Measurements from ENCODE around the gene DCPS.

DCPS gene

DNA sequence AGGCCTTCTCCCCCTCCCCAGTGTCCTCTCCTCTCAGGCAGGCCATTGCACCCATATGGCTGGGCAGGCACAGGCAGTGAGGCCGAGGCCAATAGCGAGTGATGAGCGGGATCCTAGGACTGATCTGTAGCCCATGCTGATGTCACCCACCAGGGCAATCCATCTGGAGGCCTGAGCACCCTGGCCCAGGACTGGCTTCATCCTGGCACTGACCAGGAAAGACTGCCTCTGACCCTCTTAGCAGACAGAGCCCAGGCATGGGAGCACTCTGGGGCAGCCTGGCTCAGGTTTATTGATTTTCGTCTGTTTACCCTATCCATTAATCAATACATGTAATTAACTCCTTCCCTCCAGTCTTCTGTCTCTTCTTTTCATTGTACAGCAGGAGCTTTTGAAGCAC lies 26.1 kb upstream of the DCPS start:
- TF ChIP-seq, protein P1, sequence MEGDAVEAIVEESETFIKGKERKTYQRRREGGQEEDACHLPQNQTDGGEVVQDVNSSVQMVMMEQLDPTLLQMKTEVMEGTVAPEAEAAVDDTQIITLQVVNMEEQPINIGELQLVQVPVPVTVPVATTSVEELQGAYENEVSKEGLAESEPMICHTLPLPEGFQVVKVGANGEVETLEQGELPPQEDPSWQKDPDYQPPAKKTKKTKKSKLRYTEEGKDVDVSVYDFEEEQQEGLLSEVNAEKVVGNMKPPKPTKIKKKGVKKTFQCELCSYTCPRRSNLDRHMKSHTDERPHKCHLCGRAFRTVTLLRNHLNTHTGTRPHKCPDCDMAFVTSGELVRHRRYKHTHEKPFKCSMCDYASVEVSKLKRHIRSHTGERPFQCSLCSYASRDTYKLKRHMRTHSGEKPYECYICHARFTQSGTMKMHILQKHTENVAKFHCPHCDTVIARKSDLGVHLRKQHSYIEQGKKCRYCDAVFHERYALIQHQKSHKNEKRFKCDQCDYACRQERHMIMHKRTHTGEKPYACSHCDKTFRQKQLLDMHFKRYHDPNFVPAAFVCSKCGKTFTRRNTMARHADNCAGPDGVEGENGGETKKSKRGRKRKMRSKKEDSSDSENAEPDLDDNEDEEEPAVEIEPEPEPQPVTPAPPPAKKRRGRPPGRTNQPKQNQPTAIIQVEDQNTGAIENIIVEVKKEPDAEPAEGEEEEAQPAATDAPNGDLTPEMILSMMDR (IDR thresholded peaks at IDR 0.05; ENCODE audit: extremely low read depth, insufficient read depth, missing control alignments), result no peak
- no peak for DNase-seq (ENCODE audit: low spot score)
- in situ Hi-C loops (cut with MboI; ENCODE audit: low pct_unique_long_range_greater_than_20kb, low sequenced_read_pairs, unreplicated experiment), result no loop called here

DNA sequence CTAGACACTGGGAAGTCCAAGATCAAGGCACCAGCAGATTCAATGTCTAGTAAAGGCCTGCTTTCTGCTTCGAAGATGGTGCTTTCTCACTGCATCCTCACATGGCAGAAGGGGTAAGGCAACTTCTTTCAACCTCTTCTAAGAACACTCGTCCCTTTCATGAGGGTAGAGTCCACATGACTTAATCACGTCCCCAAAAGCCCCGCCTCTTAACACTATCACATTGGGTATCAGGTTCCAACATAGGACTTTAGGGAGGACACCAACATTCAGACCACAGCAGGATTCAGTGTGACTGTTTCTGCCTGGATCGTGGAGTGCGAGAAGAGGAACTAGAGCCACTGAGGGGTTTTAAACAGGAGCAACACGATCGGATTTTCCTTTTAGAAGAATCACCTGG lies 24.7 kb upstream of the DCPS start:
- TF ChIP-seq, protein P1 (IDR thresholded peaks at IDR 0.05; ENCODE audit: extremely low read depth, insufficient read depth, missing control alignments), result no peak
- DNase-seq (ENCODE audit: low spot score), result no peak
- in situ Hi-C loops (cut with MboI; ENCODE audit: low pct_unique_long_range_greater_than_20kb, low sequenced_read_pairs, unreplicated experiment), result no loop called here

DNA sequence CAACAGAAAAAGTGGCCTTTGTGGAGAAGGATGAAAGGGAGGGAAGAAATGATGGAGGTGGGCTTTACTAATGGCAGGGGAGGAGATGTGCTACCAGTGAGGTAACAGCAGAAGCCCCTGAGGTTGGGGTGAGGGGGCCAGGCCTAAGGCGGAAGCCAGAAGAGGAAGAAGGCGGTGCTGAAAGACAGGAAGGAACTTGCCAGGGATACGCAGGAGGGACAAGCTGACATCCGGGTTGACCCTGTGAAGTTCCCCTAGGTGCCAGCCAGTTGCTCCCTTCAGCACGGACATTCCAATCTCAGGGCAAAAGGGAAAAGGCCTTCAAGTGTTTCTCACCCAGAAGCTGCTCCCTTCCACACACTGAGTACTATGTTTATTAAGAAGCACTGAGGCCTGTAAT lies 23.3 kb upstream of the DCPS start:
- TF ChIP-seq, protein P1 (IDR thresholded peaks at IDR 0.05; ENCODE audit: extremely low read depth, insufficient read depth, missing control alignments), result no peak
- in situ Hi-C loops (cut with MboI; ENCODE audit: low pct_unique_long_range_greater_than_20kb, low sequenced_read_pairs, unreplicated experiment), result no loop called here
- no peak for DNase-seq (ENCODE audit: low spot score)

DNA sequence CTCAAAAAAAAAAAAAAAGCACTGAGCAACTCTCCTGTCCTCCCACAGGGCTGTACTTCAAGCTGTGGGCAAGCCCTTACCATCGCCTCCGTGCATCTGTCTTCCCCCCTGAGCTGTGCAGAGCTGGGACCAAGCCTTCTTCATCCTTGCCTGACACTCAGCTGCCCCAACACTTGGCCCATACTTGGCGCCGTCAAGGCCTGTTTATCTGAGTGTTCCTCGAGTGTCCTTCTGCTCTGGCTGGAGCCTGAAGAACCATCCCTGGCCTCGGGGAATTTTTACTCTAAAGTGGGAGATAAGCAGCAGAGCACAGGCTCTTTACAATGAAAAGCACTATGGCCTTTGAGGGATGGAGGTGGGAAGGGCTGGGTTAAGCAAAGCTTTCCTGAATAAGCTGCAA lies 22.6 kb upstream of the DCPS start:
- TF ChIP-seq, protein P1 (IDR thresholded peaks at IDR 0.05; ENCODE audit: extremely low read depth, insufficient read depth, missing control alignments), result no peak
- DNase-seq (ENCODE audit: low spot score), result no peak
- in situ Hi-C loops (cut with MboI; ENCODE audit: low pct_unique_long_range_greater_than_20kb, low sequenced_read_pairs, unreplicated experiment), result no loop called here

DNA sequence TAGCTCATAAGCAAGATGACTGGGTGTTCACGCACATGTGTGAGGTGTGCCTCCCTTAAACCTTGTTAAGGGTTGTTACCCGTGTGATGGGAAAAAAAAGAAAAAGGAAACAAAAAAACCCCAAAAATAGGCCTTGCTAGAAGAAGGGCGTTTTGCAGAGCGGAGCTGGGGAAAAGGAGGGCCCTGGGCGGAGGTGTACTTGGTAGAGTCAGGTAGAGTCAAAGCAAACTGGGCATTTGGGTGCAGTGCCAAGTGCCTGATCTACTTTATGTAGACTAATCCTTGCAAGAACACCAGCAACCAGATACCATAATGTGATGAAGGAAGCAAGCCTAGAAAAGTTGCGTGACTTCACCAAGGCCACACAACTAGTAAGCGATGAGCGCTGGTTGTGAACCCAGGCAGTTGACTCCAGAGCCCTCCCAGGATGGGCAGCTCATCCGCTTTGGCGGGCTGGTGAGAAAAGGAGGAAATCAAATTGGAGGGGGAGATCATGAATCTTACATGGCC lies 22.1 kb upstream of the DCPS start:
- in situ Hi-C loops (cut with MboI; ENCODE audit: low pct_unique_long_range_greater_than_20kb, low sequenced_read_pairs, unreplicated experiment), result no loop called here
- DNase-seq (ENCODE audit: low spot score), result no peak
- TF ChIP-seq, protein P1 (IDR thresholded peaks at IDR 0.05; ENCODE audit: extremely low read depth, insufficient read depth, missing control alignments), result no peak

DNA sequence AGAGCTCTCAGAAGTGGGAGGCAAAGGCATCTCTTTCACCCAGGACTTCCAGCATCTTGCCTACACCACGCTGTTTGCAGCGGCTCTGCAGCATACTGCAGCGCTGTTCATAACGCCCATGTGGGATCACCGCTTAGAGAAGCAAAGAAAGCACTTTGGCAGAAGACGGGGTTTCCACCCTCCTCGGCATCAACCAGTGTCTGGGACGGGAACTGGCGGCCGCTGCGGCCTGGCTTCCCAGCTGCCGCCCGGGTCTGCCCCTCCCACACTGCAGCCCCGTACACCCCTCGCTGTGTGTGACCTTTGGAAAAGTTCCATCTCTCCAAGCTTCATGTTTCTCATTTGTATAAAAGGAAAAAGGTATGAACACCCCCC lies 21.5 kb upstream of the DCPS start:
- in situ Hi-C loops (cut with MboI; ENCODE audit: low pct_unique_long_range_greater_than_20kb, low sequenced_read_pairs, unreplicated experiment), result no loop called here
- DNase-seq (ENCODE audit: low spot score), result peak; percentile 54
- TF ChIP-seq, protein P1 (IDR thresholded peaks at IDR 0.05; ENCODE audit: extremely low read depth, insufficient read depth, missing control alignments), result no peak
